GM18870 (cell line): ENCODE measurements around the gene PTPN11.
"Not testable (repeated sequence)": the region's sequence is repeated elsewhere in the genome, so short reads cannot be mapped to it uniquely, and the experiment has no call there.

Source experiments
- ATAC-seq: cut with Tn5 transposase; IDR thresholded peaks from one replicate; pipeline ENCODE4 v1.9.1; 2021; ENCODE audit warnings: moderate library complexity; ENCODE audit not compliant: unreplicated experiment

PTPN11 gene

DNA sequence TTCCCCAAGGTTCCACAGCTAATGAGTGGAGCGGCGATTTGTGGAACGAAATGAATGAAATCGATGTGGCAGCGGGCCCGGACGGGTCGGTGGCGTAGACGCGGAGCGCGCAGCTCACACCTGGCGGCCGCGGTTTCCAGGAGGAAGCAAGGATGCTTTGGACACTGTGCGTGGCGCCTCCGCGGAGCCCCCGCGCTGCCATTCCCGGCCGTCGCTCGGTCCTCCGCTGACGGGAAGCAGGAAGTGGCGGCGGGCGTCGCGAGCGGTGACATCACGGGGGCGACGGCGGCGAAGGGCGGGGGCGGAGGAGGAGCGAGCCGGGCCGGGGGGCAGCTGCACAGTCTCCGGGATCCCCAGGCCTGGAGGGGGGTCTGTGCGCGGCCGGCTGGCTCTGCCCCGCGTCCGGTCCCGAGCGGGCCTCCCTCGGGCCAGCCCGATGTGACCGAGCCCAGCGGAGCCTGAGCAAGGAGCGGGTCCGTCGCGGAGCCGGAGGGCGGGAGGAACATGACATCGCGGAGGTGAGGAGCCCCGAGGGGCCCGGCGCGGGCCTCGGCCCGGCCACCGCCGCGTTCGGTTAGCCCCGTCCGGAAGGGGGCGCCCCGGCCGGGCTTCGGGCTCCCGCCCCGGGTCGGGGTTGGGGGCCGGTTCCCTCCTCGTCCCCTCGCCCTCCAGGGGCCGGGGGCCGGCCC lies at the start of gene PTPN11:
Gene PTPN11 (plus strand): TSS at position 340 of the 689 bp plus-strand sequence. CDS start 165 bp downstream, at position 505.
- no peak for ATAC-seq

DNA sequence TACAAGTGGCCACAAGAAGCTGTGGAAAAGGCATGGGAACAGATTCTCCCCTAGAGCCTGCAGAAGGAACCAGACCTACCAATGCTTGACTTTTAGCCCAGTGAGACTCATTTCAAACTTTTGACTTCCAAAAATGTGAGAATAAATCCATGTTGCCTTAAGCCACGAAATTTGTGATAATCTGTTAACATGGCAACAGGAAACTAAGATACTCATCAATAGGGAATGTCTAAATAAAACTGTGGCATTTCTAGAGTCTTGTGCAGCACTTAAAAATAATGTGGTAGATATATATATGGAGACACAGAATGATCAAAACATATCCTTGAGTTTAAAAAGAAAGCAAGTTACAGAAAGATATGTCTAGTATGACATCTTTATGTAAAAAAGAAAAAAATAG lies 48.5 kb upstream of the PTPN11 start:
- ATAC-seq: no peak

DNA sequence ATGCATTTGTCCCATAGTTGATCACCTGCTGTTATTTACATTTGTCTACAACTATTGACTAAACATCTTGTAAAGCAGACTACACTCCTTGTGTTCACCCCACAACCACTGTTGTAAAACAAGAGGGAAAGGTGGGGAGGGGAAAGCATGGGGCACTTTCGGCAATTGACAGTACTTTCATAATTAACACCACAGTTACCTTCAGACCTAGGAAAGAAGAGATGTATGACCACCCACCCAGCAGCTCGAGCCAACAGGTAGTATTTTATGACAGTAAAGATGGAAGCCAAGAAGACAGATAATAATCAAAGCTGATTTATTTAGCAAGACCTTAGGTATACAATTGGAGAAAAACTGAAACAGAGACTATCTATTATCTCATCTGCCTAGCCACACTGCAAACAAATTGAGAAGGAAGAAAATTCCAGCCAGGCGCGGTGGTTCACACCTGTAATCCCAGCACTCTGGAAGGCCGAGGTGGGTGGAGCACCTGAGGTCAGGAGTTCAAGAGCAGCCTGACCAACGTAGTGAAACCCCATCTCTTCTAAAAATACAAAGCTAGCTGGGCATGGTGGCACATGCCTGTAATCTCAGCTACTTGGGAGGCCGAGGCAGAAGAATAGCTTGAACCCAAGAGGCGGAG lies 47.8 kb upstream of the PTPN11 start:
- no peak for ATAC-seq

DNA sequence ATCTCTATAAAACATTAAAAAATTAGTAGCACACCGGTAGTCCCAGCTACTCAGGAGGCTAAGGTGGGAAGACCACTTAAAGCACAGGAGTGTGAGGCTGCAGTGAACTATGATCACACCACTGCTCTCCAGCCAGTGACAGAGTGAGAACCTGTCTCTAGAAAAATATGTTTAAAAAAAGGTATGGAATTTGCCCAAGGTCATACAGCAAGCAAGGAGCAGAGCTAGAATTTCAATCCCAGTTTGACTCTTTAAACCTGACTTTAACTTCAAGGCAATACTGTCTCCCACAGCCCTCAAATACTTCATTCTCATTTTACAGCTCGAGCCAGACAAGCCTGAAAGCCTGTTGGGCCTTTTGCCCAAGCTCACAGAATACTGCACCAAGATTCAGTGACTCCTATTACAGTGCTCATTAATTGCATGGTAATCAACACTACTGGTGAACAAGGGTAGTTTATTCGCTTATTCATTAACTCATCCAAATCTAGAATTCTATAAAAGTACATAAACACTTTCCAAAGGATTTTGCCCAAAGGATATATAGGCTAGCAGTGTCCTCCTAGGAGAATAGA lies 44.5 kb upstream of the PTPN11 start:
- no peak for ATAC-seq

DNA sequence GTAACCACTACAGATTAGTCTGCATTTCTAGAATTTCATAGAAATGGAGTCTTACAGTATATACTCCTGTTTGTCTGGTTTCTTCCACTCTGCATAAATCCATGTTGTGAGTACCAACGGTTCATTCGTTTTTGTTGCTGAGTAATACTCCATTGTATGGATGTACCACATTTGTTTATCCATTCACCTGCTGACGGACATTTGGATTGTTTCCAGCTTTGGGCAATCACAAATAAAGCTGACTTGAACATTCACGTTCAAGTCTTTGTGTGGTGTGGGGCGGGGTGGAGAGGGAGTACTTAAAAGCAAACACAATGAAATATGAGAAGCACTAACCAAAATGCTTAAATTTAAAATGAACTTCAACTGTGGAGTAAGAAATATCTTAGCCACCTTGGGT lies 43.6 kb upstream of the PTPN11 start:
- ATAC-seq: no peak

DNA sequence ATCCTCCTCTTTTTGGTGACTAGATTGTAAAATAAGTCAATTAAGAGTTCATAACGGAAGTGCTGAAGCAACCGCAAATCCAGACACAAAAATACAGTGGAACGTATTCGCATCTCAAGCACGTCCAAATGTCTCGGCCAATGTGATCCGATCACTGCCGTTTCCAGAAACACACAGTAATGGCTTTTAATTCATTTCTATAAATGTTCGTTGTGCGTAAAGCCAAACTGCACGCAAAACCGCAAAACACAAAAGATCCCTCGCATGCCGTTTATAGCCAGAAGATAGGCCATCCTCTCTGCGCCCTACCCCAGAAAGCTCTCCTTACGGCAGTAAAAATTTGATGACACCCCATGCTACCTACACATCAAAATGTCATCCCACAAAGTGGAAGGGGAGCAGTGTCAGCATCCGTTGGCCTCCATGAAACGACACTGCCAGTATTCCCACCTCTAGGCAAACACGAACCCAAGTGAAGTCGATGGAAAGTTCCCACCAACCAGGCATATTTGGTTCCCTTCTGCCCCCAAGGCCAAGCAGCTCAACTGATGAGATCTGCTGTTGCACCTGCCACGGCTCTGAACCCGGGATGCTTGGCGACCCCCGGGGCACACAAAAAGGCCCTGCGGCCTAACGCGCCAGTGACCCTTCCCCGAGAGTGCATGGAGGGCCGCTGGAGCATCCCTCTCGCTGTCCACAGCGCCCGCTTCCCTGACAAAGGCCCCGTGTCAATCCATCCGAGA lies 37.9 kb upstream of the PTPN11 start:
- ATAC-seq: no peak

DNA sequence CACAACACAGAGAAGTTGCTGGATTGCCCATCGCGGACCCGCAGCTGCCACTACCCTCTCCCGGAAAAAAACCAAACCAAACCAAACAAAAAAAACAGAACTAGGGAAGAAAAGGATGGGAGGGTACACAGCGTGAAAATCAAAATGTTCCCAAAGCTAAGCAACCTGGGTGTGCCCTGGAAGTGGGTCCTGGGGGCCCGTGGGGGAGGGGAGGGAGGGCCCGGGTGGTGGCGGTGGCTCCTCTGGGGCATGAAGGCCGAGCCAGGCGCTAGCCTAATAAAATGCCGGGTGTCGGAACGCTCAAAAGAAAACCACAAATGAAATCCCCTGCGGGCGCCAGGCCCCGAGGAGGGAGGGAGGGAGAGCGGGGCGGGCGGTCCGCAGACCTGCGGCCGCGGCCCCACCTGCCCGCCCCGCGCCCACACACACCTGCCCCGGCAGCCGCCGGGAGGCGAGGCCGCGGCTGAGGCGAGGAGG lies 37.3 kb upstream of the PTPN11 start:
- peak; percentile 45 for ATAC-seq

DNA sequence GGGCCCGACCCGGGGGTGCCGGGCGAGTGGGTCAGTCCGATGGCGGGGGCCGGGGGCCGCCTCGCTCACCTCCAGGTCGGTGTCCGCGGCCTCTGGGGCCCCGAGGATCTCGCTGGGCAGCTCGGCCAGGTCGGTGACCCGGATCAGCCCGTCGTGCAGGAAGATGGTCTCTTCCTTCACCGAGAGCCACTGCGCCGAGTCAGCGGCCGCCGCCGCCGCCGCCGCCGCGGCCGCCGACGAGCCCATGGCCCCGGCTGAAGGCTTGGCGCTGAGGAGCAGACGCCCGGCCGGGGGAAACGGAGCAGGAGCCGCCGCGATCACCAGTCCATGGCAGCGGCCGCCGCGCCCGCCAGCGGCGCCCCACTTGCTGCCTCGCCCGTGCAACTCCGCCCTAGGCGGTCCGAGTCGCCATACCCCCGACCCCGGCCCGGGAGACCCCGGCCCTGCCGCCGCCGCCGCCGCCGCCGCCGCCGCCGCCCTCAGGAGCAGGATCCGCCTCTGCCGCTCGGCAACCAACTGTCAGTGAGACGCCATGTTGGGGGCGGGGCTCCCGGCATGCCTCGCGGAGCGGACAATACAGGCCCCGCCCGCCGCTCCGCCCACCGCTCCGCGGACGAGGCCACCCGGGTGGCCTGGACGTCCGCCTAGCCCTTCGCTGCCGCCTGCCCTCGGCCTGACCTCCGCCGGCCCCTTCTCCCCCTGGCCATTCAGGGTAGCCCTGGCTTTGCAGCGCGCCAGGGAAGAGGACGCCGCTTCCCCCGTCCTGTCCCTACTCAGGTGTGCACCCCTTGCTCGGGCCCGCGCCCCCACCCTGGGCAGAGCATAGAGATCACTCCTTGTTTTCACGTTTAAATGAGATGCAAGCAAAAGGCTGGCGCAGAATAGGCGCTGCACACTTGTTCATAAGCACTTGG lies 36.6 kb upstream of the PTPN11 start, which contains the start of gene HECTD4:
Gene HECTD4 (minus strand): TSS at position 549 of the 914 bp plus-strand sequence. CDS start 303 bp downstream, at position 246.
- peak; percentile 63 for ATAC-seq

DNA sequence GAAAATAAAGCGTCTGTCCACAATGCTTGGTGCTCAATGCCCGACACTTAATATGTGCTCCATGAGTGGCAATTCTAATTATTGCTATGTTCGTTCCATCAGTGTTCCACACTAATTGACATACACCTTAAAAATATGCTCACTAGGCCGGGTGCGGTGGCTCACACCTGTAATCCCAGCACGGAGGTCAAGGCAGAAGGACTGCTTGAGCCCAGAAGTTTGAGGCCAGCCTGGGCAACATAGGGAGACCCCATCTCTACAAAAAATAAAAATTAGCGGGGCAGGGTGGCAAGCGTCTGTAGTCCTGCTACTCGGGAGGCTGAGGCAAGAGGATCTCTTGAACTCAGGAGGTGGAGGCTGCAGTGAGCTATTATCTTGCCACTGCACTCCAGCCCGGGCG lies 35.9 kb upstream of the PTPN11 start:
- no peak for ATAC-seq

DNA sequence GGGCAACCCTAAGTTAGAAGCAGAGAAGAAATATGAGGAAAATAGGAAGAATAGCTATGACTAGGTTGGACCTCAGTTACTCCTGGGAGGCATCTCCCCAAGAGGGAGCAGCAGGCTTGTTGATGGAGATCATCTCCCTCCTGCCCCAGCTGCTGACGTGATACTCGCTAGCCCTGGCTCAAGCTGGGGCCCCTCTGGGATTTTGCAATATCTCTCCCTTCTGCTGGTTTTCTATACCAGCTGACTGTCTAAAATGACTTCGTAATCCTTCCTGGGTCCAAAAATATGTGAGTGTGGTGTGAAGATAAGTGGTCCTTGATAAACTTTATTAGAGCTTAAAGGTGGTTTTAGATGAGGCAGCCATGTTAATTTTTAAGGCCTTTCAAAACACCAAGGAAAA lies 32.0 kb upstream of the PTPN11 start:
- ATAC-seq: no peak

DNA sequence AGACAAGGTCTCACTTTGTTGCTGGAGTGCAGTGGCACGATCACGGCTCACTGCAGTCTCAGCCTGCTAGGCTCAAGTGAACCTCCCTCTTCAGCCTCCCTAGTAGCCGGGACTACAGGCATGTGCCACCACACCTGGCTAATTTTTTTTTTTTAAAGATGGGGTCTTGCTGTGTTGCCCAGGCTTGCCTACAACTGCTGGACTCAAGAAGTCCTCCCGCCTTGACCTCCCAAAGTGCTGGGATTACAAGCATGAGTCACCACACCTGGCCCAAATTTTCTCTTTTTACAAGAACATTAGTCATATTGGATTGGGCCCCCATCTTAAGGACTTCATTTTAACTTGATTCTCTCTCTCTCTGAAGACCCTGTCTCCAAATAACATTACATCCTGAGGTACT lies 29.5 kb upstream of the PTPN11 start:
- ATAC-seq: no peak

DNA sequence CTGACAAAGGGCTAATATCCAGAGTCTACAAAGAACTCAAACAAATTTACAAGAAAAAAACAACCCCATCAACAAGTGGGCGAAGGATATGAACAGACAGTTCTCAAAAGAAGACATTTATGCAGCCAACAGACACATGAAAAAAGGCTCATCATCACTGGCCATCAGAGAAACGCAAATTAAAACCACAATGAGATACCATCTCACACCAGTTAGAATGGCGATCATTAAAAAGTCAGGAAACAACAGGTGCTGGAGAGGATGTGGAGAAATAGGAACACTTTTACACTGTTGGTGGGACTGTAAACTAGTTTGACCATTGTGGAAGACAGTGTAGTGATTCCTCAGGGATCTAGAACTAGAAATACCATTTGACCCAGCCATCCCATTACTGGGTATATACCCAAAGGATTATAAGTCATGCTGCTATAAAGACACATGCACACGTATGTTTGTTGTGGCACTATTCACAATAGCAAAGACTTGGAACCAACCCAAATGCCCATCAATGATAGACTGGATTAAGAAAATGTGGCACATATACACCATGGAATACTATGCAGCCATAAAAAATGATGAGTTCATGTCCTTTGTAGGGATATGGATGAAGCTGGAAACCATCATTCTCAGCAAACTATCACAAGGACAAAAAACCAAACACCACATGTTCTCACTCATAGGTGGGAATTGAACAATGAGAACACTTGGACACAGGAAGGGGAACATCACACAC lies 28.7 kb upstream of the PTPN11 start:
- ATAC-seq: not testable (repeated sequence)

DNA sequence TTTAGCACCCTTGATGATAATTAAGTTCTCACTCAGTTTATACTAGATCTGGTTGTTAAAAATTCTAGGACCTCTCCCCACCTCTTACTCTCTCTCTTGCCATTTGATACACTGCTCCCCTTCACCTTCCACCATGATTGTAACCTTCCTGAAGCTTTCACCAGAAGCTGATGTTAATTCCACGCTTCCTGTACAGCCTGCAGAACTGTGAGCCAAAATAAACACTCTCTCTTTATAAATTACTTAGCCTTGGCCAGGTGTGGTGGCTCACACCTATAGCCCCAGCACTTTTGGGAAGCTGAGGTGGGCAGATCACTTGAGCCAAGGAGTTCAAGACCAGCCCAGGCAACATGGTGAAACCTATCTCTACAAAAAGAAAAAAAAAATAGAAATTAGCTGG lies 25.4 kb upstream of the PTPN11 start:
- ATAC-seq: no peak

DNA sequence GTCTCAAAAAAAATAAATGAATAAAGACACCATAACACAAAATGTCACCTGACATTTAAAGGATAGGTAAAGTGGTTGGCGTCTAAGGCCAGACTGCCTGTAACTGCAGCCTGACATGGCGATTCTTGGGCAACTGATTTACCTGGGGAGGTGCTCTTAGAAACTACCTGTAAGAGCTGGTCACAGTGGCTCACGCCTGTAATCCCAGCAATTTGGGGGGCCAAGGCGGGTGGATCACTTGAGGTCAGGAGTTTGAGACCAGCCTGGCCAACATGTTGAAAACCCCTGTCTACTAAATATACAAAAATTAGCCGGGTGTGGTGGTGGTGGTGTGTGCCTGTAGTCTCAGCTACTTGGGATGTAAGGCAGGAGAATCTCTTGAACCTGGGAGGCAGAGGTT lies 17.7 kb upstream of the PTPN11 start:
- no peak for ATAC-seq

DNA sequence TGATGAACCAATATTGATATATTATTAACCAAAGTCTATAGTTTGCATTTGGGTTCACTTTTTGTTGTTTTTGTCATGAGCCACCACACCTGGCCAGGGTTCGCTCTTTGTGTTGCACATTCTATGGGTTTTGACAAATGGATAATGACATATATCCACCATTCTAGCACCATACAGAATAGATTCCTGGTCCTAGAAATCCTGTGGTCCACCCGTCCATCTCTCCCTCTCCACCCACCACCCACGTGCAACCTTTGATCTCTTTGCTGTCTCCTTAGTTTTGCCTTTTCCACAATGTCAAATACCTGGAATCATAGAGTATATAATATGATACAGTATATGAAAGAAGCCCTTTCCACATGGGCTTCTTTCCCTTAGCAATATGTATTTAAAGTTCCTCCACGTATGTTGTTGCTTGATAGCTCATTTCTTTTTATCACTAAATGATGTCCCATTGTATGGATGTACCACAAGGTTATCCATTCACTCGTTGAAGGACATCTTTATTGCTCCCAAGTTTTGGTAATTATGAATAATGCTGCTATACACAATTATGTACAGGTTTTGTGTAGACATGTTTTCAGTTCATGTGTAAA lies 16.7 kb upstream of the PTPN11 start:
- no peak for ATAC-seq

DNA sequence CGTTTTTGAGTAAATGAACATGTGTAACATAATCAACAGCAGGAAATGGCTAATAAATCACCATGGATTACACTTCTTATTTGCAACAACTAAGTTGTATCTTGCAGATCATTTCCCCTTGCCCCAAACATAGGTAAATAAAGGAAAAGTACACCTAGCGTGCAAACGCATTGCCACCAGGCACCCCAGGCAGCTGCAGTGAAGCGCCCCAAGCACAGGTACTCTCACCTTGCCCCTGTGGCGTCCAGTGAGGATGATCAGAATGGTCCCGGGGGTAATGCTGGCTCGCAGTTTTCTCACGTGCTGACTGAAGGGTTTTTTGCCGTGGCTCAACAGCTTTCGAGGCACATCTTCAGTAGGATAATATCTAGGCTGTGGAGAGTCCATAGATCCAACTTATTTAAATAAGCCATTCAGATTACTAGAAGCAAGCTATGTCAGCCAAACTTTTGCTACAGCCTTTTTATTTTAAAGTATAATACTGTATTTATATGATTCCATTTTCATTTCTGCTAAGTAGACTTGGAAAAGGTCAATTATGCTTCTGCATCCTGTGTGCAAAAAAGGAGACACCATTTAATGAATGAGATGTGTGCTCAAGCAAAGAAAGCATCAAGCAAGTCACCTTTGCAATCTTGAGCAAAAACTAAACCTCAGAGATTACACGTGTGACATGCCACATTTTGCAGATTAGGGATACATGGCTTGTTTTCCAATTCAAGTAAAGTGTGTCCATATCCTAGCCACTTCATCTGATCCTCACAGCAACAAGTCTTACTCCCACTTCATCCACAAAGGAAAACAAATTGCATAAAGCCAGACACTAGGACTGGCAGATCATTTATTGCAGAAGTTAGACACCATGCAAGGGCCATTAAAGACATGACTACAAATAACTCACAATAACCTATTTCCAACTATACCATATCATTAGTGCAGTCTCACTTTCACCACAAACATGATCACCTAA lies 11.9 kb upstream of the PTPN11 start:
- ATAC-seq: no peak

DNA sequence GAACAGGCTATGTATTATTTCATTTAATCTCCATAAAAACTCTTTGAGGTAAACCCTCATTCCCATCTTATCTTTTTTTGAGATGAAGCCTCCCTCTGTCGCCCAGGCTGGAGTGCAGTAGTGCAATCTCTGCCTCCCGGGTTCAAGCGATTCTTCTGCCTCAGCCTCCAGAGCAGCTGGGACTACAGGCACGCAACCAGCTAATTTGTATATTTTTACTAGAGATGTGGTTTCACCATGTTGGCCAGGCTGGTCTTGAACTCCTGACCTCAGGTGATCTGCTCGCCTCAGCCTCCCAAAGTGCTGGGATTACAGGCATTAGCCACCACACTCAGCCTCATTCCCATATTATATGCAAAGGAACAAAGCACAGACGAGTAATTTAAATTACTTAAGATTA lies 11.1 kb upstream of the PTPN11 start:
- ATAC-seq: not testable (repeated sequence)

DNA sequence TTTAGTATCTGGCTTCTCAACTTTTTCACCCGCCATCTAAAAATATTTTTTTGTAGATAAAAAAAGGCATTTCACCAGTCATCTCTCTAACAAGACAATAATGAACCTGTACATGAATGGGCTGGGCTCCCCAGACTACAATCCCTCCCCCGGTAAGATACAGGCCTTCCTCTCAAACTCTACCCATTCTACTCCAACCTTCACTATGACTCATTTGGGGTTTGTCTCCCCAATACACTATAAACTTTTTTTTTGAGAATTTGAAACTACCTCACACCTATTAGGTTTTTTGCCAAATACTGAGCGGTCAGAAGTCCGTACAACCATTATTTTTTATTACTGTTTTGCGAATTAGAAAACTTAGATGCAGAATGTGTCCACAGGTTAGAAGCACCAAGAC lies 10.1 kb upstream of the PTPN11 start:
- no peak for ATAC-seq
